Suprapubic skin (tissue), 4 donors: Measurements from ENCODE around the gene PHF21A. TPM values are rescaled to one million over a fixed set of nuclear protein-coding genes. Genes with fewer than 3 reads are reported as not detected.

Experiments
- DNase-seq, 2 donors: peaks; one replicate each; pipeline ENCODE4 v3.0.0-alpha.2; 2019; ENCODE audit warnings: low spot score in 2 of 2
- H3K27ac ChIP-seq: fragments of 200-600 bp; sonication (generic); one replicate; pipeline ENCODE4 v1.5.1; 2019
- H3K27me3 ChIP-seq: fragments of 200-600 bp; sonication (generic); one replicate; pipeline ENCODE4 v1.5.1; 2019
- H3K36me3 ChIP-seq: fragments of 200-600 bp; sonication (generic); one replicate; pipeline ENCODE4 v1.5.1; 2019
- H3K4me1 ChIP-seq: fragments of 200-600 bp; sonication (generic); one replicate; pipeline ENCODE4 v1.5.1; 2019
- H3K4me3 ChIP-seq: fragments of 200-600 bp; sonication (generic); one replicate; pipeline ENCODE4 v1.5.1; 2019; ENCODE audit warnings: mild to moderate bottlenecking
- H3K9me3 ChIP-seq: fragments of 200-600 bp; sonication (generic); one replicate; pipeline ENCODE4 v1.5.1; 2019
- CTCF ChIP-seq, 2 donors: fragments of 200-600 bp in 1 of 2; fragments of 450-650 bp in 1 of 2; sonication (generic) in 1 of 2; IDR thresholded peaks; one replicate each; pipeline ENCODE4 v1.5.1; 2016 to 2019; ENCODE audit warnings: antibody characterized with exemption in 2 of 2, mild to moderate bottlenecking in 1 of 2, moderate library complexity in 1 of 2
- EP300 ChIP-seq: sonication (generic); formaldehyde crosslinking; IDR thresholded peaks from one replicate; pipeline ENCODE4 v1.6.1; 2017; ENCODE audit warnings: antibody characterized with exemption
- POLR2A ChIP-seq, 2 donors: fragments of 450-650 bp; IDR thresholded peaks; one replicate each; pipeline ENCODE4 v1.6.1; 2017; ENCODE audit warnings: antibody characterized with exemption in 2 of 2, mild to moderate bottlenecking in 2 of 2, moderate library complexity in 2 of 2
- POLR2AphosphoS5 ChIP-seq, 3 donors: sonication (generic); formaldehyde crosslinking; IDR thresholded peaks; one replicate each; pipeline ENCODE4 v1.6.1; 2017; ENCODE audit warnings: antibody characterized with exemption in 3 of 3
- WGBS: methylation state at CpG from one replicate; pipeline ENCODE4 v1.1.5; 2018; 5-methylcytosine and 5-hydroxymethylcytosine counted together
- total RNA-seq, 4 donors: library from RNA; depleted of rRNA; stranded (reverse); fragments of >200 nt; gene quantifications; one replicate each; pipeline ENCODE4 v1.1.0, GENCODE V29; 2016

PHF21A gene
- total RNA-seq, 4 donors from 2014 or later, result 15.1 to 89.2 (median 26.6) TPM

DNA sequence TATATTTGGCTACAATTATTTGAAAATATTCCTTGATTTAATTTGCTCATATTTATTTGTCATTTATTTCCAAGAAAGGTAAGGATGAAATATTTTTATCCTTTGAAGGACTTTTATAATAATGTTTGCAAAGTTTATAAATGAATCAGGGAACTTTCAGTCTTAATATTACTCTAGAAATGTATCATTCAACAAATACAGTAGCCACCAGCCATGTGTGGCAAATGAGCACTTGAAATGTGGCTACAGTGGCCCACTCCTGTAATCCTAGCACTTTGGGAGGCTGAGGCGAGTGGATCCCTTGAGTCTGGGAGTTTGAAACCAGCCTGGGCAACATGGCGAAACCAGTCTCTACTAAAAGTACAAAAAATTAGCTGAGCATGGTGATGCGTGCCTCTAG is 20.3 kb upstream of the PHF21A start:
- Histone ChIP-seq H3K36me3 (no peaks in the 10 kb centered on the region), H3K9me3 (no peaks in the 10 kb centered on the region), H3K27me3 (peaks cover 8% of the 10 kb centered on the region), H3K27ac (no peak overlapping the region), H3K4me3 (no peak overlapping the region), H3K4me1 (no peaks in the 10 kb centered on the region)
- DNase-seq, result no peak
- no peak for TF ChIP-seq CTCF (IDR thresholded peaks at IDR 0.05)
- no peak for TF ChIP-seq POLR2A (IDR thresholded peaks at IDR 0.05)
- TF ChIP-seq EP300, result no peak
- TF ChIP-seq POLR2AphosphoS5 (IDR thresholded peaks at IDR 0.05), result no peak
- WGBS, result 96% methylated on average over 3 of the region's 3 CpGs

DNA sequence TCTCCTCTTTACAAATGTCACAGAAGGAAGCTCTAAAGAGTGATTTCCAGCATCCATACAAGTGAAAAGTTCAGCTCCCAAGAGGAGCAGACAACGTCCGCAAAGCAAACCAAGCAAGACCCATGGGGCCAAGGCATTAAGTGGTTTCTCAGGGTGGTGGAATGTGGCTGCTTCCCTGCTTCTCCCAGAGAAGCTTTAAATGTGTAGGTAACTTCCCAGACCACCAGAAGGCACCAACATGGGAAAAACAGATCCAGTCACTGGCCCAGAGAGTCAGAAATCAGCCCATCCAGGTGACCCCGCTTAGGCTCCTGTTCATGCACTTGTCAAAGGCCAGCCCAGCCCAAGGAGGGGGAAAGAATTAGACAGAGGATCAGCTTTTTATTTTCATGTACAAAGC is 13.3 kb upstream of the PHF21A start:
- H3K27ac ChIP-seq, result no peak overlapping the region
- no peaks in the 10 kb centered on the region for H3K9me3 ChIP-seq
- H3K4me3 ChIP-seq, result no peak overlapping the region
- no peak for DNase-seq
- no peaks in the 10 kb centered on the region for H3K27me3 ChIP-seq
- TF ChIP-seq CTCF (IDR thresholded peaks at IDR 0.05) (no peak), POLR2AphosphoS5 (IDR thresholded peaks at IDR 0.05) (no peak), EP300 (no peak), POLR2A (IDR thresholded peaks at IDR 0.05) (no peak)
- H3K4me1 ChIP-seq, result no peaks in the 10 kb centered on the region
- WGBS, result 93% methylated on average over 3 of the region's 3 CpGs
- H3K36me3 ChIP-seq, result no peaks in the 10 kb centered on the region

DNA sequence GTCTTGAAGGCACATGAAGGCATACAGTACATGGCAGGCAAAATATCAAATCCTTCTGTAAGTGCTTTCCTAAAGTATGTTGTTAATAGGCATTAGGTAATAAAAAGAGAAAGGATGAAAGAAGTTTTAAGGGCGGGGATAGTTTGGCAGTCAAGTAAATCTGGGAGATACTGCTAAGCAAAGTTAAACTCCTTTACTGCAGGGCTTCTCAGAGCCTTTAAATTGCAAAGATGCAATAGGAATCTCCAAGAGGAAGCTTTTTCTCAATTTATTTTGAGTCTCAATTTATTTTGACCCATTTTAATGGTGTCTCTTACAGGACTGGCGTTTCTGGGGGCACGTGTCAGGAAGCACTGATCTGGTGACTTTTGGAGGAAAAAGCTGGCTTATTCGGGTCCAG is 12.8 kb upstream of the PHF21A start:
- Histone ChIP-seq H3K9me3 (no peaks in the 10 kb centered on the region), H3K36me3 (no peaks in the 10 kb centered on the region), H3K27me3 (no peaks in the 10 kb centered on the region), H3K4me3 (no peak overlapping the region), H3K27ac (no peak overlapping the region), H3K4me1 (no peaks in the 10 kb centered on the region)
- DNase-seq, result no peak
- TF ChIP-seq EP300 (no peak), CTCF (IDR thresholded peaks at IDR 0.05) (no peak), POLR2A (IDR thresholded peaks at IDR 0.05) (no peak), POLR2AphosphoS5 (IDR thresholded peaks at IDR 0.05) (no peak)
- WGBS, result 64% methylated on average over 4 of the region's 4 CpGs

DNA sequence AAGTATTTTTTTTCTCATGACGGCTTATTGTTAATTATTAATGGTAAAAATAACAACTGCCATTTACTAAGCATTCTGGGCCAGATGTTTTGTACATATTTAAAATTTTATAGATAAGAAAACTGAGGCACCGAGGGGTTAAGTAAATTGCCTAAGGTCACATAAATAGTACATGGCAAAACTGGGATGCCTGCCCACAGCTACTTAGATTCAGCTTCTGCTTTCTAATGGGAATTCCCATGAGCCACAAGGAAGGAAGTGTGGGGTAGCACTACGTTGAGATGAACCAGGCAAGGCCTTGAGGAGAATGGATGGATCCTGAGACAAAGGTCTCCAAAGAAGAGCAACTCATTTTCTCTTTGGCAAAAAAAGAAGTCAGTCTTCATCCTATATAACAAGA is 11.9 kb upstream of the PHF21A start:
- Histone ChIP-seq H3K4me1 (no peaks in the 10 kb centered on the region), H3K9me3 (no peaks in the 10 kb centered on the region), H3K27me3 (no peaks in the 10 kb centered on the region), H3K27ac (no peak overlapping the region), H3K36me3 (no peaks in the 10 kb centered on the region), H3K4me3 (no peak overlapping the region)
- TF ChIP-seq POLR2A (IDR thresholded peaks at IDR 0.05) (no peak), EP300 (no peak), POLR2AphosphoS5 (IDR thresholded peaks at IDR 0.05) (no peak), CTCF (IDR thresholded peaks at IDR 0.05) (no peak)
- DNase-seq, result no peak
- 67% methylated on average over 3 of the region's 3 CpGs for WGBS

- no peak overlapping the region for H3K27ac ChIP-seq
- no peak overlapping the region for H3K4me3 ChIP-seq
- H3K36me3 ChIP-seq, result no peaks in the 10 kb centered on the region
- no peaks in the 10 kb centered on the region for H3K9me3 ChIP-seq
- DNase-seq, result no peak
- WGBS, result 58% methylated on average over 3 of the region's 3 CpGs
- peaks cover 3% of the 10 kb centered on the region for H3K4me1 ChIP-seq
- no peaks in the 10 kb centered on the region for H3K27me3 ChIP-seq
- TF ChIP-seq CTCF (IDR thresholded peaks at IDR 0.05) (no peak), EP300 (no peak), POLR2A (IDR thresholded peaks at IDR 0.05) (no peak), POLR2AphosphoS5 (IDR thresholded peaks at IDR 0.05) (no peak)
These were observed 9.2 kb upstream of the PHF21A start for GRCh38 chr11:46130286-46130940.
